Stomach (tissue), 9 donors: Measurements from ENCODE around the gene FAM9A. TPM values are rescaled to one million over a fixed set of nuclear protein-coding genes. Genes with fewer than 3 reads are reported as not detected.

Experiments
- DNase-seq, 2 donors: peaks; one replicate each; pipeline versions ENCODE4 v3.0.0 to v3.0.0-alpha.2; 2013 to 2019
- H3K27ac ChIP-seq, 5 donors: fragments of 200-600 bp in 4 of 5; sonication (generic) in 4 of 5; one replicate each; pipeline ENCODE4 v1.5.1; 2013 to 2019; ENCODE audit warnings: mild to moderate bottlenecking in 1 of 5, moderate library complexity in 1 of 5
- H3K27me3 ChIP-seq, 3 donors: fragments of 200-600 bp; sonication (generic); one replicate each; pipeline ENCODE4 v1.5.1; 2017 to 2019; ENCODE audit warnings: mixed run types in 1 of 3
- H3K36me3 ChIP-seq, 4 donors: fragments of 200-600 bp; sonication (generic); 1 replicate in 3 of 4; 2 replicates in 1 of 4; pipeline ENCODE4 v1.5.1; 2016 to 2019
- H3K4me1 ChIP-seq, 4 donors: fragments of 200-600 bp; sonication (generic); one replicate each; pipeline ENCODE4 v1.5.1; 2016 to 2019
- H3K4me3 ChIP-seq, 4 donors: fragments of 200-600 bp; sonication (generic) in 3 of 4; one replicate each; pipeline ENCODE4 v1.5.1; 2016 to 2019; ENCODE audit warnings: mild to moderate bottlenecking in 1 of 4
- H3K9me3 ChIP-seq, 4 donors: fragments of 200-600 bp; sonication (generic); one replicate each; pipeline ENCODE4 v1.5.1; 2016 to 2019
- CTCF ChIP-seq, 7 experiments: fragments of 450-650 bp in 4 of 7; fragments of 200-600 bp in 3 of 7; sonication (generic) in 3 of 7; IDR thresholded peaks; one replicate each; pipeline ENCODE4 v1.5.1; 2016 to 2019; ENCODE audit warnings: antibody characterized with exemption in 7 of 7, control low read depth in 2 of 7, mild to moderate bottlenecking in 1 of 7
- EP300 ChIP-seq: sonication (generic); formaldehyde crosslinking; IDR thresholded peaks from one replicate; pipeline ENCODE4 v1.6.1; 2017; ENCODE audit warnings: antibody characterized with exemption
- POLR2A ChIP-seq, 4 donors: fragments of 450-650 bp; IDR thresholded peaks; one replicate each; pipeline ENCODE4 v1.6.1; 2016; ENCODE audit warnings: antibody characterized with exemption in 4 of 4, control low read depth in 2 of 4, mild to moderate bottlenecking in 1 of 4, moderate library complexity in 1 of 4
- POLR2AphosphoS5 ChIP-seq, 3 donors: sonication (generic); formaldehyde crosslinking; IDR thresholded peaks; one replicate each; pipeline ENCODE4 v1.6.1; 2016; ENCODE audit warnings: antibody characterized with exemption in 3 of 3
- WGBS, 5 donors: extraction: QIAGEN DNeasy Blood & Tissue Kit in 3 of 5; methylation state at CpG; one replicate each; pipeline versions ENCODE4 v1.1.5 to v1.1.7; 2013 to 2018; 5-methylcytosine and 5-hydroxymethylcytosine counted together
- intact Hi-C: fragments of 100-400 bp; cut with DNase I; formaldehyde crosslinking; loops from one replicate; pipeline ENCODE4 v1.15.1; 2023; ENCODE audit warnings: low total_unique reads
- polyA plus RNA-seq, 3 donors: library from polyadenylated mRNA; stranded (reverse); fragments of 200-250 nt; gene quantifications; one replicate each; pipeline ENCODE4 v1.2.3, GENCODE V29; 2013
- total RNA-seq, 5 donors: library from RNA; depleted of rRNA; stranded (reverse); fragments of >200 nt; gene quantifications; one replicate each; pipeline versions ENCODE4 v1.1.0 to v1.2.3, GENCODE V29; 2014 to 2016
- donor health status: healthy with polysubstance abuse.
- donor health status: Bipolar disorder and iron deficiency.
- donor health status: healthy.

FAM9A gene
- total and polyA plus RNA-seq, 8 donors = not detected

GRCh38 chrX:8848441-8848840 is 47.3 kb upstream of the FAM9A start:
- Histone ChIP-seq H3K4me1 (no peaks in the 10 kb centered on the region), H3K36me3 (no peaks in the 10 kb centered on the region), H3K4me3 (no peak overlapping the region), H3K9me3 (peaks cover 0 to 3% (median 0%) of the 10 kb centered on the region in 4 donors), H3K27me3 (peaks cover 0 to 3% (median 0%) of the 10 kb centered on the region in 3 donors), H3K27ac (peak overlapping the region in 3 of 5 donors; percentile 38 to 52 (median 46))
- intact Hi-C loops = no loop called here
- TF ChIP-seq POLR2A (IDR thresholded peaks at IDR 0.05) (no peak), CTCF (IDR thresholded peaks at IDR 0.05) (no peak), POLR2AphosphoS5 (IDR thresholded peaks at IDR 0.05) (no peak), EP300 (no peak)
- WGBS, 5 donors = 36 to 48% (median 41%) methylated on average over 3 of the region's 3 CpGs
- no peak for DNase-seq

DNA sequence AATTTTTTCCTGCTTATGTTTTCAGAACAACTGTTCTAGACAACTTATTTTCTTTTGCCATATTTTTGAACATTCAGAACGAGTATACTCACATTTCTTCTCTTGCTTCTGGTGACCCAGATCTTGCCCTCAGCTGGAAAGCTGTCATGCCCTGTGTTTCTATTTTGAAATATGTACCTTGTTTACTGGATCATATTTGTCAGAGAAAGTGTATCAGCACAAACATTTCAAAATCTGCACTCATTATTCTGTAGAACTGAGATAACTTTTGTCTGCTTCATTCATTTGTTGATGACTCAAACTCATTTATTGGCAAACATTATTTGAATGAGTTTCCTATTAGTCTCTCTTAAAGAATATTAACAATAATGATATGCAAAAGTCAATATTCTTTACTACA is 46.2 kb upstream of the FAM9A start:
- DNase-seq = no peak
- intact Hi-C loops = no loop called here
- WGBS, 5 donors = 33 to 70% (median 59%) methylated on average over 1 of the region's 1 CpG
- peaks cover 0 to 3% (median 0%) of the 10 kb centered on the region in 4 donors for H3K9me3 ChIP-seq
- H3K27me3 ChIP-seq = peaks cover 0 to 3% (median 0%) of the 10 kb centered on the region in 3 donors
- TF ChIP-seq CTCF (IDR thresholded peaks at IDR 0.05) (no peak), POLR2A (IDR thresholded peaks at IDR 0.05) (no peak), EP300 (no peak), POLR2AphosphoS5 (IDR thresholded peaks at IDR 0.05) (no peak)
- H3K27ac ChIP-seq = no peak overlapping the region
- no peaks in the 10 kb centered on the region for H3K4me1 ChIP-seq
- no peak overlapping the region for H3K4me3 ChIP-seq
- H3K36me3 ChIP-seq = no peaks in the 10 kb centered on the region

DNA sequence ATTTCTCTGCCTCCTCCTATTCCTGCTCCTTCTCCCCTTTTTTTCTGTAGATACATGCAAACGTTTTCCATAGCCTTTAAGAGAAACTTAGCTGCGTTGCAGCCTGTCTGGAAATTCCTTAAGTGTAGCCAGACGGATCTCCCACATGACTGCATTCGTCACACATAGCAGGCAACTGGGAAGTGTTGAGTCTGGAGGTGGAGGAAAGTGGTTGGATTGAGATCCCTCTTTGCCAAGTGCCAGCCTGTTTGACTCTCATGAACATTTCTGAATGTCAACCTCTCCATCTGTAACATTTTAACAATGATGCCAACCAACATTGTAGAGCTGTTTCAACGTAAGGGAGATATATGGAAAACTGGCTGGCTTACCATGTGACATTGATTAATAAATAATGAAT is 45.1 kb upstream of the FAM9A start:
- no peak overlapping the region for H3K4me3 ChIP-seq
- H3K27me3 ChIP-seq = peaks cover 0 to 3% (median 0%) of the 10 kb centered on the region in 3 donors
- peaks cover 0 to 3% (median 0%) of the 10 kb centered on the region in 4 donors for H3K9me3 ChIP-seq
- no peak for DNase-seq
- TF ChIP-seq POLR2A (IDR thresholded peaks at IDR 0.05) (no peak), POLR2AphosphoS5 (IDR thresholded peaks at IDR 0.05) (no peak), CTCF (IDR thresholded peaks at IDR 0.05) (no peak)
- H3K4me1 ChIP-seq = no peaks in the 10 kb centered on the region
- H3K36me3 ChIP-seq = no peaks in the 10 kb centered on the region
- 60 to 73% (median 61%) methylated on average over 5 of the region's 5 CpGs for WGBS, 5 donors
- intact Hi-C loops = no loop called here
- H3K27ac ChIP-seq = no peak overlapping the region

- TF ChIP-seq CTCF (IDR thresholded peaks at IDR 0.05) (no peak), EP300 (no peak), POLR2A (IDR thresholded peaks at IDR 0.05) (no peak), POLR2AphosphoS5 (IDR thresholded peaks at IDR 0.05) (no peak)
- Histone ChIP-seq H3K9me3 (peaks cover 0 to 3% (median 0%) of the 10 kb centered on the region in 4 donors), H3K27me3 (peaks cover 0 to 3% (median 0%) of the 10 kb centered on the region in 3 donors), H3K4me1 (no peaks in the 10 kb centered on the region), H3K4me3 (no peak overlapping the region), H3K27ac (no peak overlapping the region), H3K36me3 (no peaks in the 10 kb centered on the region)
- 79 to 94% (median 86%) methylated on average over 9 to 10 of the region's 10 CpGs for WGBS, 5 donors
- intact Hi-C loops = no loop called here
- no peak for DNase-seq
Observed at GRCh38 chrX:8845469-8845868, 44.3 kb upstream of the FAM9A start.
